H9 (cell line): ENCODE measurements around the gene ELF3. TPM values are rescaled to one million over a fixed set of nuclear protein-coding genes. Genes with fewer than 3 reads are reported as not detected.

ENCODE experiments used
- DNase-seq: peaks from one replicate; pipeline ENCODE4 v3.0.0-alpha.2; 2017
- H2AFZ ChIP-seq: one replicate; pipeline ENCODE4 v1.6.1; 2013; ENCODE audit warnings: mild to moderate bottlenecking, low read length, control low read depth, moderate library complexity
- H2AK5ac ChIP-seq: 2 replicates; pipeline ENCODE4 v1.6.1; 2013; ENCODE audit warnings: low read length, control low read depth, mixed read lengths; ENCODE audit not compliant: insufficient read length
- H2BK120ac ChIP-seq: one replicate; pipeline ENCODE4 v1.6.1; 2013; ENCODE audit warnings: low read depth, mild to moderate bottlenecking, low read length, control low read depth, inconsistent platforms; ENCODE audit not compliant: poor library complexity, severe bottlenecking
- H2BK12ac ChIP-seq: 2 replicates; pipeline ENCODE4 v1.6.1; 2013; ENCODE audit warnings: low read length, control low read depth, mixed read lengths, low read depth; ENCODE audit not compliant: insufficient read length
- H2BK15ac ChIP-seq: 2 replicates; pipeline ENCODE4 v1.6.1; 2013; ENCODE audit warnings: low read depth, low read length, control low read depth
- H2BK20ac ChIP-seq: one replicate; pipeline ENCODE4 v1.6.1; 2013; ENCODE audit warnings: low read depth, mild to moderate bottlenecking, low read length, control low read depth, inconsistent platforms; ENCODE audit not compliant: poor library complexity, severe bottlenecking
- H2BK5ac ChIP-seq: 2 replicates; pipeline ENCODE4 v1.6.1; 2013; ENCODE audit warnings: low read length, control low read depth, mixed read lengths; ENCODE audit not compliant: insufficient read length
- H3K14ac ChIP-seq: 2 replicates; pipeline ENCODE4 v1.6.1; 2013; ENCODE audit warnings: low read length, control low read depth; ENCODE audit not compliant: insufficient read depth
- H3K18ac ChIP-seq: 2 replicates; pipeline ENCODE4 v1.6.1; 2013; ENCODE audit warnings: low read depth, mild to moderate bottlenecking, mixed read lengths, low read length, control low read depth; ENCODE audit not compliant: insufficient read length
- H3K23ac ChIP-seq: 2 replicates; pipeline ENCODE4 v1.6.1; 2013; ENCODE audit warnings: low read length, control low read depth, mixed read lengths, low read depth; ENCODE audit not compliant: insufficient read length
- H3K23me2 ChIP-seq: 2 replicates; pipeline ENCODE4 v1.6.1; 2013; ENCODE audit warnings: low read depth, mild to moderate bottlenecking, mixed read lengths, low read length, control low read depth; ENCODE audit not compliant: insufficient read length, poor library complexity, severe bottlenecking
- H3K27ac ChIP-seq: 2 replicates; pipeline ENCODE4 v1.5.1; 2013; ENCODE audit warnings: low read length, control low read depth, mixed read lengths, low read depth; ENCODE audit not compliant: insufficient read length
- H3K27me3 ChIP-seq: 2 replicates; pipeline ENCODE4 v1.6.1; 2013; ENCODE audit warnings: low read length, control low read depth, inconsistent platforms; ENCODE audit not compliant: insufficient read depth
- H3K4ac ChIP-seq: 2 replicates; pipeline ENCODE4 v1.6.1; 2013; ENCODE audit warnings: low read depth, mild to moderate bottlenecking, control low read depth, inconsistent platforms, low read length, moderate library complexity
- H3K4me1 ChIP-seq: 2 replicates; pipeline ENCODE4 v1.6.1; 2013; ENCODE audit warnings: low read length, control low read depth, inconsistent platforms; ENCODE audit not compliant: insufficient read depth
- H3K4me2 ChIP-seq: 2 replicates; pipeline ENCODE4 v1.6.1; 2013; ENCODE audit warnings: low read length, control low read depth, mixed read lengths; ENCODE audit not compliant: insufficient read length, insufficient read depth
- H3K56ac ChIP-seq: 2 replicates; pipeline ENCODE4 v1.6.1; 2013; ENCODE audit warnings: low read depth, mild to moderate bottlenecking, mixed read lengths, low read length, control low read depth; ENCODE audit not compliant: insufficient read length
- H3K79me1 ChIP-seq: 2 replicates; pipeline ENCODE4 v1.6.1; 2013; ENCODE audit warnings: low read depth, mild to moderate bottlenecking, moderate library complexity, low read length, control low read depth, inconsistent platforms; ENCODE audit not compliant: insufficient read depth, poor library complexity, severe bottlenecking
- H3K79me2 ChIP-seq: 2 replicates; pipeline ENCODE4 v1.6.1; 2013; ENCODE audit warnings: low read length, control low read depth, inconsistent platforms; ENCODE audit not compliant: insufficient read depth
- H3K9ac ChIP-seq: 2 replicates; pipeline ENCODE4 v1.6.1; 2013; ENCODE audit warnings: low read length, control low read depth, mixed read lengths; ENCODE audit not compliant: insufficient read length; ENCODE audit errors: extremely low read depth
- H3K9me3 ChIP-seq: one replicate; pipeline ENCODE4 v1.6.1; 2013; ENCODE audit warnings: low read depth, low read length, inconsistent platforms; ENCODE audit not compliant: control insufficient read depth
- H3T11ph ChIP-seq: one replicate; pipeline ENCODE4 v1.6.1; 2013; ENCODE audit warnings: mild to moderate bottlenecking, low read length, control low read depth, inconsistent platforms
- H4K20me1 ChIP-seq: one replicate; pipeline ENCODE4 v1.6.1; 2013; ENCODE audit not compliant: control insufficient read depth, insufficient read length, insufficient read depth
- H4K5ac ChIP-seq: 2 replicates; pipeline ENCODE4 v1.6.1; 2013; ENCODE audit warnings: low read depth, mild to moderate bottlenecking, mixed read lengths, low read length, control low read depth; ENCODE audit not compliant: insufficient read length
- H4K8ac ChIP-seq: replicated peaks from 2 replicates; pipeline ENCODE4 v1.6.1; 2013; ENCODE audit warnings: low read length, control low read depth, mixed read lengths, low read depth; ENCODE audit not compliant: insufficient read length
- H4K91ac ChIP-seq: 2 replicates; pipeline ENCODE4 v1.6.1; 2013; ENCODE audit warnings: low read depth, mild to moderate bottlenecking, moderate library complexity, mixed read lengths, low read length, control low read depth; ENCODE audit not compliant: insufficient read length
- H3K27ac Mint-ChIP-seq, 3 experiments: 2 replicates in 2 of 3; 3 replicates in 1 of 3; pipeline ENCODE4 v1.8.0; 2020 to 2021; ENCODE audit warnings: mixed read lengths in 3 of 3, mild to moderate bottlenecking in 1 of 3, moderate library complexity in 1 of 3
- H3K27me3 Mint-ChIP-seq: 2 replicates; pipeline ENCODE4 v1.8.0; 2021; ENCODE audit warnings: low read depth, mild to moderate bottlenecking, moderate library complexity, mixed read lengths
- H3K36me3 Mint-ChIP-seq, 3 experiments: 2 replicates in 2 of 3; 3 replicates in 1 of 3; pipeline ENCODE4 v1.8.0; 2020 to 2021; ENCODE audit warnings: low read depth in 3 of 3, mixed read lengths in 3 of 3; ENCODE audit not compliant: insufficient read depth in 1 of 3
- H3K4me1 Mint-ChIP-seq, 2 experiments: 2 replicates each; pipeline ENCODE4 v1.8.0; 2020; ENCODE audit warnings: mixed read lengths in 2 of 2
- H3K4me3 Mint-ChIP-seq, 2 experiments: 2 replicates in 1 of 2; 3 replicates in 1 of 2; pipeline ENCODE4 v1.8.0; 2020 to 2021; ENCODE audit warnings: mild to moderate bottlenecking in 2 of 2, mixed read lengths in 2 of 2, moderate library complexity in 1 of 2
- H3K9me3 Mint-ChIP-seq, 2 experiments: 2 replicates in 1 of 2; 3 replicates in 1 of 2; pipeline ENCODE4 v1.8.0; 2020; ENCODE audit warnings: mild to moderate bottlenecking in 2 of 2, mixed read lengths in 2 of 2, moderate library complexity in 1 of 2
- WGBS: extraction: QIAGEN DNeasy Blood & Tissue Kit; methylation state at CpG from one replicate; pipeline ENCODE4 v1.1.7; 2013; ENCODE audit warnings: missing lambda C conversion rate, low lambda C conversion rate, mixed read lengths; ENCODE audit not compliant: insufficient read length; ENCODE audit errors: extremely low coverage; 5-methylcytosine and 5-hydroxymethylcytosine counted together
- total RNA-seq: library from RNA; stranded (reverse); gene quantifications from 2 replicates; pipeline ENCODE4 v1.2.1, GENCODE V29; 2021
- TF ChIP-seq, protein P1 (sequence below): fragments of 200-600 bp; sonication (generic); conservative IDR thresholded peaks from 3 replicates; pipeline ENCODE4 v1.8.0; 2021; ENCODE audit warnings: antibody characterized with exemption, mild to moderate bottlenecking

The ELF3 gene
- total RNA-seq, 1 experiment from 2014 or later, result 10.4 TPM

DNA sequence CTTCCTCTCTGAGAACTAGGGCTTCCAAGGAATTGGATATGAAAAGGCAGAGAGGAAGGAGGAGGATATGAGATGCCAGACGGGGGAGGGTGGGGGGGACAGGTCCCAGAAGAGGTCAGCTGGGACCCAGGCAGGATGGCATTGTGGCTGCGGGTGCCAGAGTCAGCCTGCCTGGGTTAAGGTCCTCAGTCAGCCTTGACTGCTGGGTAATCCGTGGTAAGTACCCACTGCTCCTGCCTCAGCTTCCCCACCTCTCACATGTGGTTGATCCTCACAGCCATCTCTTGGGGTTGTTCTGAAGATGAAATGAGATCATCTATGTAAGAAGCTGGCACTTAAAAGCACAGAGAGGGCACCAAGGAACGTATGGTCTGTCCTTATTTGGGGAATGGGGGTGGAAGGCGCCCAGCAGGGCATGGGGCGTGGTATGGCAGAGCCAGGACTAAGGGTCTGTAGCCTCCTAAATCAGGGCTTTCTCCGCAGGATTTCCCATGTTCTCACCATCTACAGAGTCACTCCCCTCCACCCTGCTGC, 23.8 kb downstream of the ELF3 start:
- Histone ChIP-seq H3K4ac (no peak overlapping the region), H3K14ac (no peak overlapping the region; the same call in 1 of the 2 replicates), H3K79me2 (no peaks in the 10 kb centered on the region), H3K23me2 (no peaks in the 10 kb centered on the region), H2BK12ac (no peak overlapping the region), H4K91ac (no peak overlapping the region), H2BK120ac (no peak overlapping the region), H4K20me1 (no peaks in the 10 kb centered on the region), H2BK20ac (no peak overlapping the region), H2BK5ac (no peak overlapping the region), H4K8ac (no peak overlapping the region), H3K79me1 (no peaks in the 10 kb centered on the region), H2BK15ac (no peak overlapping the region), H3K27me3 (no peaks in the 10 kb centered on the region), H3K27ac (no peak overlapping the region), H4K5ac (no peak overlapping the region), H3K18ac (no peak overlapping the region), H3K9me3 (no peaks in the 10 kb centered on the region), H3T11ph (no peak overlapping the region), H3K9ac (no peak overlapping the region), H3K56ac (no peak overlapping the region), H3K4me1 (no peaks in the 10 kb centered on the region; the same call in none of the 2 replicates), H3K23ac (no peak overlapping the region), H3K4me2 (no peak overlapping the region), H2AK5ac (no peak overlapping the region), H2AFZ (no peak overlapping the region)
- H3K4me1 Mint-ChIP-seq, result peaks cover 5 to 10% of the 10 kb centered on the region in 2 experiments
- H3K27ac Mint-ChIP-seq, result no peak overlapping the region
- no peaks in the 10 kb centered on the region for H3K36me3 Mint-ChIP-seq
- TF ChIP-seq, protein P1, sequence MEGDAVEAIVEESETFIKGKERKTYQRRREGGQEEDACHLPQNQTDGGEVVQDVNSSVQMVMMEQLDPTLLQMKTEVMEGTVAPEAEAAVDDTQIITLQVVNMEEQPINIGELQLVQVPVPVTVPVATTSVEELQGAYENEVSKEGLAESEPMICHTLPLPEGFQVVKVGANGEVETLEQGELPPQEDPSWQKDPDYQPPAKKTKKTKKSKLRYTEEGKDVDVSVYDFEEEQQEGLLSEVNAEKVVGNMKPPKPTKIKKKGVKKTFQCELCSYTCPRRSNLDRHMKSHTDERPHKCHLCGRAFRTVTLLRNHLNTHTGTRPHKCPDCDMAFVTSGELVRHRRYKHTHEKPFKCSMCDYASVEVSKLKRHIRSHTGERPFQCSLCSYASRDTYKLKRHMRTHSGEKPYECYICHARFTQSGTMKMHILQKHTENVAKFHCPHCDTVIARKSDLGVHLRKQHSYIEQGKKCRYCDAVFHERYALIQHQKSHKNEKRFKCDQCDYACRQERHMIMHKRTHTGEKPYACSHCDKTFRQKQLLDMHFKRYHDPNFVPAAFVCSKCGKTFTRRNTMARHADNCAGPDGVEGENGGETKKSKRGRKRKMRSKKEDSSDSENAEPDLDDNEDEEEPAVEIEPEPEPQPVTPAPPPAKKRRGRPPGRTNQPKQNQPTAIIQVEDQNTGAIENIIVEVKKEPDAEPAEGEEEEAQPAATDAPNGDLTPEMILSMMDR, result no peak
- DNase-seq, result no peak
- WGBS, result no CpG with 5 or more reads among the region's 7 CpGs
- no peaks in the 10 kb centered on the region for H3K27me3 Mint-ChIP-seq
- no peak overlapping the region for H3K4me3 Mint-ChIP-seq
- H3K9me3 Mint-ChIP-seq, result no peaks in the 10 kb centered on the region
